ENCODE data around the gene OR8J3. TPM values are rescaled to one million over a fixed set of nuclear protein-coding genes. Genes with fewer than 3 reads are reported as not detected.

OR8J3 gene

GRCh38 chr11:56093008-56093407 lies 47.0 kb downstream of the OR8J3 start, which contains the start of gene OR8I2:
Gene OR8I2, plus strand, starts transcription at chr11:56093308. Its CDS starts 0 bp downstream, at chr11:56093308.
- no peak within 1 kb of the TSS for H4K8ac ChIP-seq (ENCODE audit: low read depth, low read length)
- no peak within 1 kb of the TSS for H3K56ac ChIP-seq (ENCODE audit: low read length)
- no peaks in the 10 kb centered on the region for H3K27me3 ChIP-seq (ENCODE audit: insufficient read depth, low read length, poor library complexity)
- no peaks in the 10 kb centered on the region for H3K4me1 ChIP-seq (ENCODE audit: control insufficient read depth, low read depth, low read length)
- no peaks in the 10 kb centered on the region for H3K36me3 ChIP-seq (ENCODE audit: control insufficient read depth, insufficient read depth, low read length)
- DNase-seq: no peak
- no peak within 1 kb of the TSS for H2BK5ac ChIP-seq (ENCODE audit: low read length)
- no CpG with 5 or more reads among the region's 3 CpGs for WGBS (ENCODE audit: extremely low coverage, insufficient coverage, low lambda C conversion rate)
- H3K9ac ChIP-seq (ENCODE audit: low read length): no peak within 1 kb of the TSS
- H3K23ac ChIP-seq (ENCODE audit: low read length): no peak within 1 kb of the TSS
- no peak within 1 kb of the TSS for H2BK15ac ChIP-seq (replicated peaks; ENCODE audit: low read depth)
- no peak within 1 kb of the TSS for H3K18ac ChIP-seq (ENCODE audit: low read length)
- no peaks in the 10 kb centered on the region for H3K79me1 ChIP-seq (ENCODE audit: low read length)
- no peak within 1 kb of the TSS for H4K5ac ChIP-seq (ENCODE audit: low read length)
- H3K4me3 ChIP-seq (ENCODE audit: low read length): no peak within 1 kb of the TSS
- no peak within 1 kb of the TSS for H3K4ac ChIP-seq (ENCODE audit: low read depth, low read length)
- no peak within 1 kb of the TSS for H2AK5ac ChIP-seq (ENCODE audit: low read length)
- H3K4me2 ChIP-seq (ENCODE audit: low read length): no peak within 1 kb of the TSS
- H2BK120ac ChIP-seq (ENCODE audit: low read depth, low read length): no peak within 1 kb of the TSS
- H3K27ac ChIP-seq (ENCODE audit: low read depth, low read length): no peak within 1 kb of the TSS
- H3K79me2 ChIP-seq (ENCODE audit: control insufficient read depth, insufficient read depth, low read length): no peaks in the 10 kb centered on the region

DNA sequence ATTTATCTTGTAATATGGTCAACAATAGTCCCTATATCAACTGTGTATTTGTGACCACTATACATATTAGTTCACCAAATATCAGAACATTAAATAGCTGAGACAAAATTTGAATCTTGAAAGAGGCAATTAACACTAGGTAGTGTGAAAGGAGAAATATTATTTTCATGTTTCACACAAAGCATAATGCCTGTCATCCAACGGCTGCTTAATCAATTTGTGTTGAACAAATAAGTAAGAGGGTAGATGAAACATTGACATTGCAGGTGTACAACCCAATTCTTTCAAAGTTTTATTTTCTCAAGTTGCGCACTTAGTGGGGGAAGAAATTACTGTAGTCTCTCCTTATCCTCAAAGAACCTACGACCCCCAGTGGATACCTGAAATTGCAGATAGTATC lies 50.3 kb downstream of the OR8J3 start:
- WGBS (ENCODE audit: extremely low coverage, insufficient coverage, low lambda C conversion rate): no CpG with 5 or more reads among the region's 3 CpGs
- H3K79me2 ChIP-seq (ENCODE audit: control insufficient read depth, insufficient read depth, low read length): no peaks in the 10 kb centered on the region
- H3K36me3 ChIP-seq (ENCODE audit: control insufficient read depth, insufficient read depth, low read length): no peaks in the 10 kb centered on the region
- H2AK5ac ChIP-seq (ENCODE audit: low read length): no peak overlapping the region
- no peak overlapping the region for H3K9ac ChIP-seq (ENCODE audit: low read length)
- H2BK120ac ChIP-seq (ENCODE audit: low read depth, low read length): no peak overlapping the region
- H3K18ac ChIP-seq (ENCODE audit: low read length): no peak overlapping the region
- H4K5ac ChIP-seq (ENCODE audit: low read length): no peak overlapping the region
- no peak overlapping the region for H3K4me3 ChIP-seq (ENCODE audit: low read length)
- no peak overlapping the region for H2BK15ac ChIP-seq (replicated peaks; ENCODE audit: low read depth)
- H3K4ac ChIP-seq (ENCODE audit: low read depth, low read length): no peak overlapping the region
- H3K23ac ChIP-seq (ENCODE audit: low read length): no peak overlapping the region
- H3K56ac ChIP-seq (ENCODE audit: low read length): no peak overlapping the region
- no peaks in the 10 kb centered on the region for H3K79me1 ChIP-seq (ENCODE audit: low read length)
- peak; percentile 7 for DNase-seq
- H3K4me1 ChIP-seq (ENCODE audit: control insufficient read depth, low read depth, low read length): no peaks in the 10 kb centered on the region
- H4K8ac ChIP-seq (ENCODE audit: low read depth, low read length): no peak overlapping the region
- H3K27ac ChIP-seq (ENCODE audit: low read depth, low read length): no peak overlapping the region
- no peak overlapping the region for H3K4me2 ChIP-seq (ENCODE audit: low read length)
- H2BK5ac ChIP-seq (ENCODE audit: low read length): no peak overlapping the region
- no peaks in the 10 kb centered on the region for H3K27me3 ChIP-seq (ENCODE audit: insufficient read depth, low read length, poor library complexity)

Small RNA genes lying within 50 kb of the gene (small RNA-seq; reads per million reads assigned to genes)
- not detected for gene OR8I4P (ENCODE audit: insufficient read depth)
